Measurements from ENCODE around the gene C10orf143. TPM values are rescaled to one million over a fixed set of nuclear protein-coding genes. Genes with fewer than 3 reads are reported as not detected.
"Not testable (repeated sequence)": the region's sequence is repeated elsewhere in the genome, so short reads cannot be mapped to it uniquely, and the experiment has no call there.

Gene C10orf143
- total RNA-seq, 2 experiments from 2014 or later: 4.3 to 5.8 TPM

GRCh38 chr10:130121486-130122079, 11.0 kb upstream of the C10orf143 start:
- CTCF ChIA-PET: no interaction called here
- no peak for TF ChIP-seq CTCF (IDR thresholded peaks at IDR 0.05)
- intact Hi-C loops (cut with DNase I, micrococcal nuclease): no loop called here
- no peaks in the 10 kb centered on the region for H3K4me1 ChIP-seq (ENCODE audit: insufficient read depth, low read length)
- Mint-ChIP-seq H3K27me3 (peaks cover 4% of the 10 kb centered on the region), H3K4me3 (no peak overlapping the region), H3K9me3 (peaks cover 6% of the 10 kb centered on the region), H3K36me3 (ENCODE audit: low read depth) (no peaks in the 10 kb centered on the region), H3K27ac (no peak overlapping the region), H3K4me1 (ENCODE audit: low read depth) (no peaks in the 10 kb centered on the region)
- peaks cover 0 to 15% of the 10 kb centered on the region in 2 experiments for H3K9me3 ChIP-seq (ENCODE audit: control insufficient read depth in 1 of 2, insufficient read depth in 1 of 2, low read length in 2 of 2)
- POLR2A ChIA-PET: interaction anchor here (0.6 to 1.7 kb wide), 3 partner anchors 11 to 1778 kb away, joined by 3 to 6 read pairs (median 6); partner anchors contain the start of gene C10orf143
- H3K27me3 ChIP-seq (ENCODE audit: control insufficient read depth in 1 of 2, insufficient read depth in 2 of 2, low read length in 2 of 2): no peaks in the 10 kb centered on the region
- H3K27ac ChIP-seq (ENCODE audit: low read depth in 1 of 2, low read length in 2 of 2): no peak overlapping the region
- H3K36me3 ChIP-seq (ENCODE audit: insufficient read depth, low read length): no peaks in the 10 kb centered on the region
- no peak overlapping the region for H3K4me3 ChIP-seq (ENCODE audit: low read length)
- ATAC-seq (ENCODE audit: poor library complexity) (no peak), DNase-seq (no peak)

GRCh38 chr10:130117535-130117934, 6.9 kb upstream of the C10orf143 start:
- H3K9me3 Mint-ChIP-seq; ATAC-seq (ENCODE audit: poor library complexity); POLR2A ChIA-PET; H3K36me3 ChIP-seq (ENCODE audit: insufficient read depth, low read length); H3K36me3 Mint-ChIP-seq (ENCODE audit: low read depth); H3K27me3 Mint-ChIP-seq; H3K4me1 Mint-ChIP-seq (ENCODE audit: low read depth); H3K27me3 ChIP-seq (ENCODE audit: control insufficient read depth in 1 of 2, insufficient read depth in 2 of 2, low read length in 2 of 2); H3K4me3 Mint-ChIP-seq; DNase-seq; H3K27ac ChIP-seq (ENCODE audit: low read depth in 1 of 2, low read length in 2 of 2); CTCF ChIA-PET; H3K27ac Mint-ChIP-seq; H3K4me1 ChIP-seq (ENCODE audit: insufficient read depth, low read length); H3K4me3 ChIP-seq (ENCODE audit: low read length): not testable (repeated sequence)
- H3K9me3 ChIP-seq (ENCODE audit: control insufficient read depth in 1 of 2, insufficient read depth in 1 of 2, low read length in 2 of 2): peaks cover 0 to 16% of the 10 kb centered on the region in 2 experiments
- intact Hi-C loops (cut with DNase I, micrococcal nuclease): loop anchor here in 1 of 2 experiments (10.0 kb wide), 1 partner anchor 163 kb away; no protein-coding TSS in a partner anchor

- H3K4me1 Mint-ChIP-seq (ENCODE audit: low read depth): peaks cover 10% of the 10 kb centered on the region
- H3K36me3 Mint-ChIP-seq (ENCODE audit: low read depth); H3K27ac Mint-ChIP-seq; DNase-seq; H3K4me3 Mint-ChIP-seq; H3K4me1 ChIP-seq (ENCODE audit: insufficient read depth, low read length); H3K36me3 ChIP-seq (ENCODE audit: insufficient read depth, low read length); H3K9me3 Mint-ChIP-seq; H3K4me3 ChIP-seq (ENCODE audit: low read length); H3K27me3 ChIP-seq (ENCODE audit: control insufficient read depth in 1 of 2, insufficient read depth in 2 of 2, low read length in 2 of 2); ATAC-seq (ENCODE audit: poor library complexity); H3K27me3 Mint-ChIP-seq; H3K27ac ChIP-seq (ENCODE audit: low read depth in 1 of 2, low read length in 2 of 2); CTCF ChIA-PET: not testable (repeated sequence)
- POLR2A ChIA-PET: interaction anchor here (0.6 to 0.8 kb wide), 2 partner anchors 19 to 1826 kb away, joined by 3 read pairs; partner anchors contain the start of gene GLRX3
- peaks cover 0 to 16% of the 10 kb centered on the region in 2 experiments for H3K9me3 ChIP-seq (ENCODE audit: control insufficient read depth in 1 of 2, insufficient read depth in 1 of 2, low read length in 2 of 2)
- intact Hi-C loops (cut with DNase I, micrococcal nuclease): loop anchor here in 1 of 2 experiments (10.0 kb wide), 1 partner anchor 162 kb away; no protein-coding TSS in a partner anchor
Observed at GRCh38 chr10:130116942-130117341, 6.3 kb upstream of the C10orf143 start.

- H3K27me3 ChIP-seq (ENCODE audit: control insufficient read depth in 1 of 2, insufficient read depth in 2 of 2, low read length in 2 of 2): no peaks in the 10 kb centered on the region
- H3K4me3 ChIP-seq (ENCODE audit: low read length): no peak overlapping the region
- ChIA-PET CTCF (no interaction called here), POLR2A (no interaction called here)
- Mint-ChIP-seq H3K27me3 (no peaks in the 10 kb centered on the region), H3K4me3 (peak overlapping the region; percentile 32), H3K9me3 (peaks cover 7% of the 10 kb centered on the region), H3K4me1 (ENCODE audit: low read depth) (peaks cover 46% of the 10 kb centered on the region), H3K36me3 (ENCODE audit: low read depth) (peaks cover 11% of the 10 kb centered on the region), H3K27ac (no peak overlapping the region)
- H3K36me3 ChIP-seq (ENCODE audit: insufficient read depth, low read length): no peaks in the 10 kb centered on the region
- intact Hi-C loops (cut with DNase I, micrococcal nuclease): loop anchor here (2.0 to 10.0 kb wide), 4 partner anchors 74 to 1076 kb away; no protein-coding TSS in a partner anchor
- ATAC-seq (ENCODE audit: poor library complexity) (no peak), DNase-seq (no peak)
- TF ChIP-seq CTCF (IDR thresholded peaks at IDR 0.05): no peak
- H3K4me1 ChIP-seq (ENCODE audit: insufficient read depth, low read length): peaks cover 31% of the 10 kb centered on the region
- H3K27ac ChIP-seq (ENCODE audit: low read depth in 1 of 2, low read length in 2 of 2): no peak overlapping the region
- H3K9me3 ChIP-seq (ENCODE audit: control insufficient read depth in 1 of 2, insufficient read depth in 1 of 2, low read length in 2 of 2): peaks cover 0 to 6% of the 10 kb centered on the region in 2 experiments
Observed at GRCh38 chr10:130112821-130113220, 2.2 kb upstream of the C10orf143 start.
